WTC11 (cell line): ENCODE data around the gene ZNF789. TPM values are rescaled to one million over a fixed set of nuclear protein-coding genes. Genes with fewer than 3 reads are reported as not detected.

ENCODE experiments used
- ATAC-seq: fragments of 200-7000 bp; cut with Tn5 transposase; 2 replicates; pipeline ENCODE4 v1.10.0; 2021; ENCODE audit warnings: mild to moderate bottlenecking, moderate library complexity
- CTCF ChIA-PET: fragments of 300-600 bp; sonication (Branson Sonifier 250); formaldehyde crosslinking; loops from one replicate; lab custom pipeline; 2021; ENCODE audit warnings: antibody characterized with exemption; lab: Charles Lee
- POLR2A ChIA-PET: fragments of 350-600 bp; sonication (Branson Sonifier 250); formaldehyde crosslinking; loops from one replicate; lab custom pipeline; 2021; ENCODE audit warnings: antibody characterized with exemption; lab: Charles Lee
- DNase-seq: peaks from one replicate; pipeline ENCODE4 v3.0.0; 2021; ENCODE audit warnings: low spot score
- H3K27ac Mint-ChIP-seq: 2 replicates; pipeline ENCODE4 v1.8.0; 2021; ENCODE audit warnings: mixed read lengths
- H3K27me3 Mint-ChIP-seq: 2 replicates; pipeline ENCODE4 v1.8.0; 2021; ENCODE audit warnings: low read depth, mild to moderate bottlenecking, moderate library complexity, mixed read lengths
- H3K36me3 Mint-ChIP-seq: 2 replicates; pipeline ENCODE4 v1.8.0; 2021; ENCODE audit warnings: mixed read lengths
- H3K4me1 Mint-ChIP-seq: 2 replicates; pipeline ENCODE4 v1.8.0; 2022; ENCODE audit warnings: mixed read lengths
- H3K4me3 Mint-ChIP-seq: 2 replicates; pipeline ENCODE4 v1.8.0; 2021; ENCODE audit warnings: mild to moderate bottlenecking, moderate library complexity, mixed read lengths
- H3K9me3 Mint-ChIP-seq: 2 replicates; pipeline ENCODE4 v1.8.0; 2021; ENCODE audit warnings: mixed read lengths
- AR ChIP-seq: fragments of 250-450 bp; sonication (Bioruptor Pico); IDR thresholded peaks from 2 replicates; pipeline ENCODE4 v1.9.0; 2021; ENCODE audit warnings: mild to moderate bottlenecking
- CBFB ChIP-seq: sonication (generic); formaldehyde crosslinking; IDR thresholded peaks from 2 replicates; pipeline ENCODE4 v1.8.1; 2022; ENCODE audit warnings: mild to moderate bottlenecking, low read depth, missing genetic modification reagents
- E2F1 ChIP-seq: sonication (generic); formaldehyde crosslinking; IDR thresholded peaks from 2 replicates; pipeline ENCODE4 v1.8.0; 2022; ENCODE audit warnings: mild to moderate bottlenecking, missing genetic modification reagents
- FOXP1 ChIP-seq: sonication (generic); formaldehyde crosslinking; IDR thresholded peaks from 2 replicates; pipeline ENCODE4 v1.8.0; 2022; ENCODE audit warnings: missing genetic modification reagents, mild to moderate bottlenecking, moderate library complexity, borderline replicate concordance
- GTF2I ChIP-seq: fragments of 250-450 bp; sonication (Bioruptor Pico); conservative IDR thresholded peaks from 2 replicates; pipeline ENCODE4 v1.4.0; 2021; ENCODE audit warnings: mild to moderate bottlenecking
- MLX ChIP-seq: sonication (generic); formaldehyde crosslinking; IDR thresholded peaks from 2 replicates; pipeline ENCODE4 v1.8.1; 2023; ENCODE audit warnings: mild to moderate bottlenecking, missing genetic modification reagents, moderate library complexity
- MXD4 ChIP-seq: fragments of 250-450 bp; sonication (Bioruptor Pico); IDR thresholded peaks from 2 replicates; pipeline ENCODE4 v1.8.0; 2021; ENCODE audit warnings: mild to moderate bottlenecking, moderate library complexity, borderline replicate concordance
- MYBL2 ChIP-seq: sonication (generic); formaldehyde crosslinking; IDR thresholded peaks from 2 replicates; pipeline ENCODE4 v1.8.1; 2023; ENCODE audit warnings: mild to moderate bottlenecking, moderate library complexity, missing genetic modification reagents
- NFE2L1 ChIP-seq: sonication (generic); formaldehyde crosslinking; IDR thresholded peaks from 2 replicates; pipeline ENCODE4 v1.8.1; 2023; ENCODE audit warnings: missing genetic modification reagents
- RORB ChIP-seq: fragments of 250-450 bp; sonication (Bioruptor Pico); IDR thresholded peaks from 2 replicates; pipeline ENCODE4 v1.9.0; 2021; ENCODE audit warnings: mild to moderate bottlenecking
- SMAD4 ChIP-seq: sonication (generic); formaldehyde crosslinking; IDR thresholded peaks from 2 replicates; pipeline ENCODE4 v1.8.0; 2022; ENCODE audit warnings: mild to moderate bottlenecking, missing genetic modification reagents
- ZBTB21 ChIP-seq: sonication (generic); formaldehyde crosslinking; IDR thresholded peaks from 2 replicates; pipeline ENCODE4 v1.8.1; 2023; ENCODE audit warnings: mild to moderate bottlenecking, missing genetic modification reagents, borderline replicate concordance
- ZNF281 ChIP-seq: sonication (generic); formaldehyde crosslinking; IDR thresholded peaks from 2 replicates; pipeline ENCODE4 v1.8.0; 2023; ENCODE audit warnings: mild to moderate bottlenecking, missing genetic modification reagents
- ZNF416 ChIP-seq: fragments of 250-450 bp; sonication (Bioruptor Pico); IDR thresholded peaks from 2 replicates; pipeline ENCODE4 v1.9.0; 2021; ENCODE audit warnings: mild to moderate bottlenecking, inconsistent platforms
- total RNA-seq: library from RNA; stranded (reverse); gene quantifications from 3 replicates; pipeline ENCODE4 v1.2.3, GENCODE V29; 2021
- TF ChIP-seq, protein P1 (sequence below): sonication (generic); formaldehyde crosslinking; IDR thresholded peaks from 2 replicates; pipeline ENCODE4 v1.8.1; 2022; ENCODE audit warnings: low read depth, missing genetic modification reagents, borderline replicate concordance
- TF ChIP-seq, protein P2 (sequence below): sonication (generic); formaldehyde crosslinking; IDR thresholded peaks from 2 replicates; pipeline ENCODE4 v1.8.0; 2022; ENCODE audit warnings: mild to moderate bottlenecking, missing genetic modification reagents
- TF ChIP-seq, protein P3 (sequence below): sonication (generic); formaldehyde crosslinking; IDR thresholded peaks from 2 replicates; pipeline ENCODE4 v1.8.1; 2023; ENCODE audit warnings: mild to moderate bottlenecking, moderate library complexity, missing genetic modification reagents
- TF ChIP-seq, protein P4 (sequence below): sonication (generic); formaldehyde crosslinking; IDR thresholded peaks from 2 replicates; pipeline ENCODE4 v1.8.1; 2023; ENCODE audit warnings: mild to moderate bottlenecking, missing genetic modification reagents, moderate library complexity

ZNF789 gene
- total RNA-seq, 1 experiment from 2014 or later = 14.0 TPM

GRCh38 chr7:99448855-99449254, 23.8 kb upstream of the ZNF789 start (continued):
- TF ChIP-seq, protein P1, sequence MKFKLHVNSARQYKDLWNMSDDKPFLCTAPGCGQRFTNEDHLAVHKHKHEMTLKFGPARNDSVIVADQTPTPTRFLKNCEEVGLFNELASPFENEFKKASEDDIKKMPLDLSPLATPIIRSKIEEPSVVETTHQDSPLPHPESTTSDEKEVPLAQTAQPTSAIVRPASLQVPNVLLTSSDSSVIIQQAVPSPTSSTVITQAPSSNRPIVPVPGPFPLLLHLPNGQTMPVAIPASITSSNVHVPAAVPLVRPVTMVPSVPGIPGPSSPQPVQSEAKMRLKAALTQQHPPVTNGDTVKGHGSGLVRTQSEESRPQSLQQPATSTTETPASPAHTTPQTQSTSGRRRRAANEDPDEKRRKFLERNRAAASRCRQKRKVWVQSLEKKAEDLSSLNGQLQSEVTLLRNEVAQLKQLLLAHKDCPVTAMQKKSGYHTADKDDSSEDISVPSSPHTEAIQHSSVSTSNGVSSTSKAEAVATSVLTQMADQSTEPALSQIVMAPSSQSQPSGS = no peak
- TF ChIP-seq SMAD4 (CRISPR knock-in tag) (no peak), MLX (no peak), MXD4 (CRISPR knock-in tag) (no peak), E2F1 (no peak), FOXP1 (CRISPR knock-in tag) (no peak), ZNF416 (CRISPR knock-in tag) (no peak)
- TF ChIP-seq, protein P2, sequence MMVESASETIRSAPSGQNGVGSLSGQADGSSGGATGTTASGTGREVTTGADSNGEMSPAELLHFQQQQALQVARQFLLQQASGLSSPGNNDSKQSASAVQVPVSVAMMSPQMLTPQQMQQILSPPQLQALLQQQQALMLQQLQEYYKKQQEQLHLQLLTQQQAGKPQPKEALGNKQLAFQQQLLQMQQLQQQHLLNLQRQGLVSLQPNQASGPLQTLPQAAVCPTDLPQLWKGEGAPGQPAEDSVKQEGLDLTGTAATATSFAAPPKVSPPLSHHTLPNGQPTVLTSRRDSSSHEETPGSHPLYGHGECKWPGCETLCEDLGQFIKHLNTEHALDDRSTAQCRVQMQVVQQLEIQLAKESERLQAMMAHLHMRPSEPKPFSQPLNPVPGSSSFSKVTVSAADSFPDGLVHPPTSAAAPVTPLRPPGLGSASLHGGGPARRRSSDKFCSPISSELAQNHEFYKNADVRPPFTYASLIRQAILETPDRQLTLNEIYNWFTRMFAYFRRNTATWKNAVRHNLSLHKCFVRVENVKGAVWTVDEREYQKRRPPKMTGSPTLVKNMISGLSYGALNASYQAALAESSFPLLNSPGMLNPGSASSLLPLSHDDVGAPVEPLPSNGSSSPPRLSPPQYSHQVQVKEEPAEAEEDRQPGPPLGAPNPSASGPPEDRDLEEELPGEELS (CRISPR knock-in tag) = no peak

DNA sequence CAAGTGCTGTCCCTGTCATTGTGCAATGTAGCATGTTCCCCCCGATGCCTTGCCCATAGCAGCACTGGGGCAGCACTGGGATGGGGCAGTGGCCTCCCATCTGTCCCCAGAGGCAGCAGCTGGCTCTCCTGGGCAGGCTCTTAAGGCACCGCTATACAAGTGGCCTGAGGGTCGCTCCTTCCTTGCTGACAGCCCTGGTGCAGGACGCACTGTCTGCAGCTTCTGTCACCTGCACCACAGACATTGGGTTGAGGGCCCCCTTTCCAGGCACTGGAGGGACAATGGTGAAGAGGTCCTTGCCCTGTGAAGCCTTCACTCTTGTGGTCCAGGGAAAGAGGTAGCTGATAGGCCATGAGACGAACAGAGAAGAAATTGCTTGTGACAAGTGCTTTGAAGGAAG, 23.4 kb upstream of the ZNF789 start:
- peak overlapping the region; percentile 78 for H3K27ac Mint-ChIP-seq
- no peak for ATAC-seq
- CTCF ChIA-PET = no interaction called here
- no peaks in the 10 kb centered on the region for H3K27me3 Mint-ChIP-seq
- no peak for DNase-seq
- H3K36me3 Mint-ChIP-seq = peaks cover 65% of the 10 kb centered on the region
- H3K9me3 Mint-ChIP-seq = no peaks in the 10 kb centered on the region
- POLR2A ChIA-PET = no interaction called here
- no peak overlapping the region for H3K4me3 Mint-ChIP-seq
- H3K4me1 Mint-ChIP-seq = no peaks in the 10 kb centered on the region
- TF ChIP-seq MYBL2 (CRISPR knock-in tag) = no peak
- TF ChIP-seq, protein P3, sequence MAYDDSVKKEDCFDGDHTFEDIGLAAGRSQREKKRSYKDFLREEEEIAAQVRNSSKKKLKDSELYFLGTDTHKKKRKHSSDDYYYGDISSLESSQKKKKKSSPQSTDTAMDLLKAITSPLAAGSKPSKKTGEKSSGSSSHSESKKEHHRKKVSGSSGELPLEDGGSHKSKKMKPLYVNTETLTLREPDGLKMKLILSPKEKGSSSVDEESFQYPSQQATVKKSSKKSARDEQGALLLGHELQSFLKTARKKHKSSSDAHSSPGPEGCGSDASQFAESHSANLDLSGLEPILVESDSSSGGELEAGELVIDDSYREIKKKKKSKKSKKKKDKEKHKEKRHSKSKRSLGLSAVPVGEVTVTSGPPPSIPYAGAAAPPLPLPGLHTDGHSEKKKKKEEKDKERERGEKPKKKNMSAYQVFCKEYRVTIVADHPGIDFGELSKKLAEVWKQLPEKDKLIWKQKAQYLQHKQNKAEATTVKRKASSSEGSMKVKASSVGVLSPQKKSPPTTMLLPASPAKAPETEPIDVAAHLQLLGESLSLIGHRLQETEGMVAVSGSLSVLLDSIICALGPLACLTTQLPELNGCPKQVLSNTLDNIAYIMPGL (CRISPR knock-in tag) = no peak
- TF ChIP-seq NFE2L1 (CRISPR knock-in tag) = no peak
- TF ChIP-seq AR (CRISPR knock-in tag) = no peak
- TF ChIP-seq GTF2I (CRISPR knock-in tag) = no peak
- TF ChIP-seq, protein P4, sequence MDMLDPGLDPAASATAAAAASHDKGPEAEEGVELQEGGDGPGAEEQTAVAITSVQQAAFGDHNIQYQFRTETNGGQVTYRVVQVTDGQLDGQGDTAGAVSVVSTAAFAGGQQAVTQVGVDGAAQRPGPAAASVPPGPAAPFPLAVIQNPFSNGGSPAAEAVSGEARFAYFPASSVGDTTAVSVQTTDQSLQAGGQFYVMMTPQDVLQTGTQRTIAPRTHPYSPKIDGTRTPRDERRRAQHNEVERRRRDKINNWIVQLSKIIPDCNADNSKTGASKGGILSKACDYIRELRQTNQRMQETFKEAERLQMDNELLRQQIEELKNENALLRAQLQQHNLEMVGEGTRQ = no peak
- no peak for TF ChIP-seq ZBTB21 (CRISPR knock-in tag)
- TF ChIP-seq RORB (CRISPR knock-in tag) = no peak
- no peak for TF ChIP-seq ZNF416 (CRISPR knock-in tag)
- TF ChIP-seq ZNF281 = no peak
- no peak for TF ChIP-seq CBFB
